ENCODE data around the gene FNDC10. TPM values are rescaled to one million over a fixed set of nuclear protein-coding genes. Genes with fewer than 3 reads are reported as not detected.
"Not testable (repeated sequence)": the region's sequence is repeated elsewhere in the genome, so short reads cannot be mapped to it uniquely, and the experiment has no call there.

Gene FNDC10
- total RNA-seq: 10 to 100 TPM in 1 of 8 experiments, 1 to 10 TPM in 7; 4.6 to 10.3 (median 6.9) TPM

- H3K27ac ChIP-seq: peak within 1 kb of the TSS in 1 of 2 donors; percentile 56
- in situ Hi-C loops (cut with MboI; ENCODE audit: low pct_unique_long_range_greater_than_20kb in 2 of 9, low sequenced_read_pairs in 9 of 9, unreplicated experiment in 9 of 9): loop anchor here in 1 of 9 experiments (10.0 kb wide), 1 partner anchor 55 kb away; the partner anchor contains the start of gene TMEM240
- WGBS, 10 experiments: 0% methylated on average over 1 to 5 of the region's 125 CpGs; no CpG with 5 or more reads in 7 of the 10 experiments
- H3K4me3 ChIP-seq: peak within 1 kb of the TSS; percentile 36 to 61 (median 46)
- ATAC-seq (replicated peaks in 6 of 8): peak; percentile 33 to 57 (median 48)
- peaks cover 21 to 25% of the 10 kb centered on the region in 2 donors for H3K4me1 ChIP-seq (replicated peaks in 1 of 2)
Observed at GRCh38 chr1:1599935-1600860, at the start of gene FNDC10. Gene FNDC10 (minus strand): TSS chr1:1600135. CDS start chr1:1600015, 120 bp downstream.

DNA sequence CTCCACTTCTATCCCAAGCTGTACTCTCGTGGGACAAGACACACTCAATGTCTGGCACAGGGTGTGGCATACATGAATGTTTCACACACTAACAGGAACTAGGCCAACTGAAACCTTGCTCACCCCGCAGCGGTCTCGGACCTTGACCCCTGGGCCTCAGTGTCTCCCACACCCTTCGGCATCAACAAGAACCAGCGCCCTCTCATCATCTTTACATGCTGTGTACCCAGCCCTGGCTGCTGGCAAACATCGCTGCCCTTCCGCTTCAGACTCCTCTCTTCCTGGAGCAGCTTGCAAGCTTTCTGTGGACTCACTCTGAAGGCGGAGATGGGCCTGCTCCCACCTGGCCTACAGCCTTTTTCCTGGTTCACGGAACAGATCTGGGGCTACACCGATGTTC is 48.3 kb upstream of the FNDC10 start:
- in situ Hi-C loops (cut with MboI; ENCODE audit: low pct_unique_long_range_greater_than_20kb in 2 of 9, low sequenced_read_pairs in 9 of 9, unreplicated experiment in 9 of 9); H3K27ac ChIP-seq; H3K4me3 ChIP-seq; H3K4me1 ChIP-seq (replicated peaks in 1 of 2): not testable (repeated sequence)
- ATAC-seq (replicated peaks in 6 of 8): peak in 4 of 8 experiments; percentile 16 to 90 (median 24)
- WGBS, 10 experiments: 90 to 100% (median 97%) methylated on average over 2 to 11 of the region's 11 CpGs; no CpG with 5 or more reads in 4 of the 10 experiments

DNA sequence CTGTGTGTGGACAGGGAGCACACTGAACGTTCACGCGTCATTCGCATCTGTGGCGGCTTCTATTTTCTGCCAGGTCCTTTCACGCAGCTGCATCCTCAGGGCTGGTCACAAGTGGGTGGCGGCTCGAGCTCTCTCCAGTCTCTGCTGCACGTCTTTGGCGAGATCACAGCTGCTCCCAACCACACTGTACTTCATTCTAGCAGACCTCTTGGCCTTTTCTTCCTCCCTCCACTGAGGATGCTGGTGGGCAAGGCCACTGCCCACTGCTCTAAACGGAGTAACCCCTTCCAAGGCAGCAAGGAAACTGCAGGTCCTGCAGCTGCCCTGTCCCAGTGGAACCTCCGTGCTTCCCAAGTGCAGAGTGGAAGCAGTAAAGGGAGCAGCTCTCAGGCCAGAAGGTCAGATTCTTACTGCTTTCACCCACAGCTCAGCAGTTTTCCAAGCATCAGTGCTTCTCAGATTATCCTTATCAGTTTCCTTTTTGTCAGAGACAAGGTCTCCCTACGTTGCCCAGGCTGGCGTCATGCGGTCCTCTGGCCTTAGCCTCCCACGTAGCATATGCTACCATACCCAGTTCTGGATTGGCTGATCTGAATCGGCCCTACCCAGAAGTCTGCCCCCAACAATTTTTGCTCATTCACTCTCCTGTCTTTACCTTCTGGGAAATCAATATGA is 47.8 kb upstream of the FNDC10 start:
- ATAC-seq (replicated peaks in 6 of 8): peak in 5 of 8 experiments; percentile 12 to 35 (median 27)
- WGBS, 10 experiments: 80 to 100% (median 91%) methylated on average over 2 to 8 of the region's 17 CpGs; no CpG with 5 or more reads in 5 of the 10 experiments
- in situ Hi-C loops (cut with MboI; ENCODE audit: low pct_unique_long_range_greater_than_20kb in 2 of 9, low sequenced_read_pairs in 9 of 9, unreplicated experiment in 9 of 9): not testable (repeated sequence)

GRCh38 chr1:1646326-1646725 is 46.4 kb upstream of the FNDC10 start:
- ATAC-seq (replicated peaks in 6 of 8): not testable (repeated sequence)

More for the DNA sequence above, 47.8 kb upstream of the FNDC10 start:
- not testable (repeated sequence) for H3K4me1 ChIP-seq (replicated peaks in 1 of 2); H3K27ac ChIP-seq; H3K4me3 ChIP-seq

DNA sequence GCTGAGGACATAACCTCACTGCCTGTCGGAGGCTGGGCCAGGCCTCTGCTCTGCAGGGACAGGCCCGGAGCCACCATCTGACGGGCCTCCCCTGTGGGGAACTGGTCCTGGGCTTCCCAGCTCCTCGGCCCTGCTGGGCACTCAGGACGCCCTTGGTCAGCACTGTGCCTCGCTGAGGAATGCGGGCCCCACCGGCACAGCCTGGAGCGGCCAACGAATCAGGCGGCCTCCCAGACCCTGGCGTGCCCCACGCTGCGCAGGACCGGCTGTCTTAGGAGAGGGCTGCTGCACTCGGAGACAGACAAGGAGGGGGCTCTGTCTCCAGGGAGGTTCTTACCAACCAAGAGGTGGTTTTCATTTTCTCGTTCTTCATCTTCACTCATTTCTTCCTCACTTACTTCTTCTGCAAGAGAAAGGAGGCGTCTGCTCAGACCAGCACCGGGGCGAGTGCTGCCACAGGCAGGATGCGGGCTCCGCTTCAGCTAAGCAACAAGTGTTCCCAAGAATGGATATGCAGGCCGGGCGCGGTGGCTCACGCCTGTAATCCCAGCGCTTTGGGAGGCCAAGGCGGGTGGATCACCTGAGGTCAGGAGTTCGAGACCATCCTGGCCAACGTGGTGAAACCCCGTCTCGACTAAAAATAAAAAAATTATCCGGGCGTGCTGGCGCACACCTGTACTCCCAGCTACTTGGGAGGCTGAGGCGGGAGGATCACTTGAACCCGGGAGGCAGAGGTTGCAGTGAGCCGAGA is 41.0 kb upstream of the FNDC10 start:
- in situ Hi-C loops (cut with MboI; ENCODE audit: low pct_unique_long_range_greater_than_20kb in 2 of 9, low sequenced_read_pairs in 9 of 9, unreplicated experiment in 9 of 9); H3K4me3 ChIP-seq; H3K27ac ChIP-seq; H3K4me1 ChIP-seq (replicated peaks in 1 of 2): not testable (repeated sequence)
- peak in 3 of 8 experiments; percentile 7 to 16 (median 12) for ATAC-seq (replicated peaks in 6 of 8)
- no CpG with 5 or more reads among the region's 38 CpGs for WGBS, 10 experiments

More at GRCh38 chr1:1646326-1646725, 46.4 kb upstream of the FNDC10 start:
- H3K4me3 ChIP-seq; H3K27ac ChIP-seq; in situ Hi-C loops (cut with MboI; ENCODE audit: low pct_unique_long_range_greater_than_20kb in 2 of 9, low sequenced_read_pairs in 9 of 9, unreplicated experiment in 9 of 9); H3K4me1 ChIP-seq (replicated peaks in 1 of 2): not testable (repeated sequence)
- WGBS, 10 experiments: 67 to 100% (median 81%) methylated on average over 1 to 3 of the region's 5 CpGs; no CpG with 5 or more reads in 6 of the 10 experiments

DNA sequence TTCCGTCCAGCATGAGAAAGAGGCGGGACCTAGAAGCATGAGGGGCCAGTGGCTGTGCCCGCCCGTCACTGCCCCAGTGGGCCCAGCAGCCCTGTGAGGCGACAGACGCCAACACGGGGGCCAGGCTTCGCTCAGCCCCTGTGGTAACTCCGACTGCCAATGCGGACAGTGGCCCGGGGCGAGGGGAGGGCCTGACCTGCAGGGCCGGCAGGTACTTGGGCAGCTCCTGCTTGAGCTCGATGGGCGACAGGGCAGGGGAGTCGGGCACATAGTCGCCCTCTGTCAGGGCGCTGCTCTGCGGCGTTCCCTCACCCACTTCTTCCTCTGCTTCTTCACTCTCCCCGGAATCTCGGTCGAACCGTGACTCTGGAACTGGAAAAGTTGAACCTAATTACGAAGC is 40.1 kb upstream of the FNDC10 start:
- H3K27ac ChIP-seq; ATAC-seq (replicated peaks in 6 of 8); H3K4me1 ChIP-seq (replicated peaks in 1 of 2); in situ Hi-C loops (cut with MboI; ENCODE audit: low pct_unique_long_range_greater_than_20kb in 2 of 9, low sequenced_read_pairs in 9 of 9, unreplicated experiment in 9 of 9); H3K4me3 ChIP-seq: not testable (repeated sequence)
- WGBS, 10 experiments: no CpG with 5 or more reads among the region's 25 CpGs

DNA sequence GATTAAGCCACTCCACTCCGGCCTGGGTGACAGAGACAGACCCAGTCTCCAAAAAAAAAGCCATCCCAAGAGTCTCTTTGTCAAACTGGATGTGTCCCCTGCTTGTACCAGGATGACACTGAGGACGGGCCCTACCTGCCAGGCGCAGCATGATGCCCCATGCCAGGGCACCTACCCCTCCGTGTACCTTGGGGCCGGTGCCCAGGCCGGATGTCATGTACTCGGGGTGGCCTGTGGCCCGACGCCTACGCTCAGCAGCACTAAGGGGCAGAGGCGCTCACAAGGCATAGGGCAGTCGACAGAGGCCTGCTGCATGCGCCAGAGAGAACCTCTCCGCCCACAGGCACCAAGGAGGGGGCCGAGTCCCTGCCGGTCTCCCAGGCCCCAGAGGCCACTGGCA is 39.4 kb upstream of the FNDC10 start:
- 100% methylated on average over 1 of the region's 16 CpGs; no CpG with 5 or more reads in 9 of the 10 experiments for WGBS, 10 experiments
- H3K4me3 ChIP-seq; H3K4me1 ChIP-seq (replicated peaks in 1 of 2); H3K27ac ChIP-seq; in situ Hi-C loops (cut with MboI; ENCODE audit: low pct_unique_long_range_greater_than_20kb in 2 of 9, low sequenced_read_pairs in 9 of 9, unreplicated experiment in 9 of 9); ATAC-seq (replicated peaks in 6 of 8): not testable (repeated sequence)

GRCh38 chr1:1638528-1638927 is 38.6 kb upstream of the FNDC10 start:
- H3K4me1 ChIP-seq (replicated peaks in 1 of 2); H3K27ac ChIP-seq; H3K4me3 ChIP-seq; in situ Hi-C loops (cut with MboI; ENCODE audit: low pct_unique_long_range_greater_than_20kb in 2 of 9, low sequenced_read_pairs in 9 of 9, unreplicated experiment in 9 of 9): not testable (repeated sequence)
- no CpG with 5 or more reads among the region's 13 CpGs for WGBS, 10 experiments
- ATAC-seq (replicated peaks in 6 of 8): peak in 3 of 8 experiments; percentile 1 to 48 (median 16)

- ATAC-seq (replicated peaks in 6 of 8); H3K4me1 ChIP-seq (replicated peaks in 1 of 2); H3K4me3 ChIP-seq; H3K27ac ChIP-seq; in situ Hi-C loops (cut with MboI; ENCODE audit: low pct_unique_long_range_greater_than_20kb in 2 of 9, low sequenced_read_pairs in 9 of 9, unreplicated experiment in 9 of 9): not testable (repeated sequence)
- WGBS, 10 experiments: 54 to 100% (median 90%) methylated on average over 2 to 4 of the region's 14 CpGs; no CpG with 5 or more reads in 7 of the 10 experiments
Observed at GRCh38 chr1:1637479-1637875, 37.5 kb upstream of the FNDC10 start.

- in situ Hi-C loops (cut with MboI; ENCODE audit: low pct_unique_long_range_greater_than_20kb in 2 of 9, low sequenced_read_pairs in 9 of 9, unreplicated experiment in 9 of 9); H3K27ac ChIP-seq; H3K4me3 ChIP-seq; ATAC-seq (replicated peaks in 6 of 8); H3K4me1 ChIP-seq (replicated peaks in 1 of 2): not testable (repeated sequence)
- WGBS, 10 experiments: 92 to 100% (median 95%) methylated on average over 1 to 6 of the region's 37 CpGs; no CpG with 5 or more reads in 6 of the 10 experiments
Observed at GRCh38 chr1:1636621-1637478, 36.9 kb upstream of the FNDC10 start.

- in situ Hi-C loops (cut with MboI; ENCODE audit: low pct_unique_long_range_greater_than_20kb in 2 of 9, low sequenced_read_pairs in 9 of 9, unreplicated experiment in 9 of 9); ATAC-seq (replicated peaks in 6 of 8); H3K27ac ChIP-seq; H3K4me3 ChIP-seq: not testable (repeated sequence)
- peaks cover 3 to 12% of the 10 kb centered on the region in 2 donors for H3K4me1 ChIP-seq (replicated peaks in 1 of 2)
- no CpG with 5 or more reads among the region's 13 CpGs for WGBS, 10 experiments
Observed at GRCh38 chr1:1634613-1635012, 34.7 kb upstream of the FNDC10 start.

- H3K4me3 ChIP-seq; ATAC-seq (replicated peaks in 6 of 8); in situ Hi-C loops (cut with MboI; ENCODE audit: low pct_unique_long_range_greater_than_20kb in 2 of 9, low sequenced_read_pairs in 9 of 9, unreplicated experiment in 9 of 9); H3K27ac ChIP-seq: not testable (repeated sequence)
- peaks cover 3 to 14% of the 10 kb centered on the region in 2 donors for H3K4me1 ChIP-seq (replicated peaks in 1 of 2)
- WGBS, 10 experiments: no CpG with 5 or more reads among the region's 35 CpGs
Observed at GRCh38 chr1:1633409-1633808, 33.5 kb upstream of the FNDC10 start.

Measured in motor neuron (in vitro differentiated cells).